IPS-20b (cell line): ENCODE data around the gene MESP1.
A peak's percentile ranks its signal among the peaks of the same experiment; 100 is the strongest.
"Not testable (repeated sequence)": the region's sequence is repeated elsewhere in the genome, so short reads cannot be mapped to it uniquely, and the experiment has no call there.

ENCODE experiments used
- H3K27ac ChIP-seq: one replicate; pipeline ENCODE4 v1.5.1; 2013; ENCODE audit warnings: low read length
- H3K27me3 ChIP-seq: 2 replicates; pipeline ENCODE4 v1.6.1; 2013; ENCODE audit warnings: mild to moderate bottlenecking, low read length, inconsistent platforms; ENCODE audit not compliant: insufficient read depth
- H3K36me3 ChIP-seq: 2 replicates; pipeline ENCODE4 v1.6.1; 2013; ENCODE audit warnings: low read depth, mild to moderate bottlenecking, inconsistent platforms, low read length, moderate library complexity; ENCODE audit not compliant: insufficient read depth
- H3K4me1 ChIP-seq: 2 replicates; pipeline ENCODE4 v1.6.1; 2013; ENCODE audit warnings: mild to moderate bottlenecking, control low read depth, inconsistent platforms, low read length, moderate library complexity; ENCODE audit not compliant: insufficient read depth
- H3K4me3 ChIP-seq: 2 replicates; pipeline ENCODE4 v1.5.1; 2013; ENCODE audit warnings: mild to moderate bottlenecking, low read length, inconsistent platforms
- H3K9ac ChIP-seq: 2 replicates; pipeline ENCODE4 v1.6.1; 2013; ENCODE audit warnings: low read depth, mild to moderate bottlenecking, inconsistent platforms, low read length, moderate library complexity
- H3K9me3 ChIP-seq: 2 replicates; pipeline ENCODE4 v1.6.1; 2013; ENCODE audit warnings: mild to moderate bottlenecking, low read depth, low read length, inconsistent platforms; ENCODE audit not compliant: insufficient read depth

MESP1 gene

DNA sequence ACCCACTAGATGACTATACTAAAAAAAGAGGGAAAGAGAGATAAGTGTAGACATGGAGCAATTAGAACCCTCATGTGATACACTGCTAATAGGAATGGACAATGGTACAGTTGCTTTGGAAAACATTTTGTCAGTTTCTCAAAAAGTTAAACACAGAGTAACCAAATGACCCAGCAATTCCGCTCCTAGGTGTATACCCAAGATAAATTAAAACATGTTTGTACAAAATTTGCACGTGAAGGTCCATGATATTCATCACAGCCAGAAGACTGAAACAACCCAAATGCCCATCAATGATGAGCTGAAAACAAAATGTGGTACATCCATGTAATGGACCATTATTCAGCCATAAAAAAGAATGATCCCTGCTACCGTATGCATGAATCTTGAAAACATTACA lies 36.9 kb upstream of the MESP1 start:
- Histone ChIP-seq H3K9ac (no peak overlapping the region), H3K4me1 (peaks cover 11% of the 10 kb centered on the region; the same call in 1 of the 2 replicates), H3K4me3 (no peak overlapping the region), H3K27me3 (peaks cover 4% of the 10 kb centered on the region; the same call in 1 of the 2 replicates), H3K27ac (no peak overlapping the region), H3K36me3 (no peaks in the 10 kb centered on the region), H3K9me3 (no peaks in the 10 kb centered on the region)

DNA sequence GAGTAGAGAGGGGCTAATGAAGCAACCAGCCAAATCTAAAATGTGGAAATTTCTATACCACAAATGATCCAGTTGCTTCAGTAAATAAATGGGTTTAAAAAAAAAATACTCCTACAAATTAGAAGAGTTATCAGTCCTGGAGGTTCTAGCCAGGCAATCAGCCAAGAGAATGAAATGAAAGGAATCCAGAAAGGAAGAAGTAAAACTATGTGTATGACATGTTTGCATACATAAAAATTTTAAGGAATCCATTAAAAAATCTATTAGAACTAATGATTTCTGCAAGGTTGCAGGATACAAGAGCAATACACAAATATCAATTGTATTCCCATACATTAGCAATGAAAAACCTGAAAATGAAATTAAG lies 34.7 kb upstream of the MESP1 start:
- H3K9me3 ChIP-seq: no peaks in the 10 kb centered on the region
- H3K36me3 ChIP-seq: no peaks in the 10 kb centered on the region
- no peak overlapping the region for H3K9ac ChIP-seq
- H3K4me3 ChIP-seq: no peak overlapping the region
- peaks cover 4% of the 10 kb centered on the region; the same call in 1 of the 2 replicates for H3K27me3 ChIP-seq
- H3K27ac ChIP-seq: no peak overlapping the region
- H3K4me1 ChIP-seq: peaks cover 14% of the 10 kb centered on the region

GRCh38 chr15:89785064-89785773 lies 34.2 kb upstream of the MESP1 start:
- Histone ChIP-seq H3K27me3 (peaks cover 10% of the 10 kb centered on the region; the same call in 1 of the 2 replicates), H3K9me3 (no peaks in the 10 kb centered on the region), H3K9ac (no peak overlapping the region), H3K4me3 (no peak overlapping the region), H3K27ac (no peak overlapping the region), H3K4me1 (peaks cover 14% of the 10 kb centered on the region), H3K36me3 (no peaks in the 10 kb centered on the region)

GRCh38 chr15:89784686-89784960 lies 33.6 kb upstream of the MESP1 start:
- no peak overlapping the region for H3K27ac ChIP-seq
- no peak overlapping the region for H3K9ac ChIP-seq
- H3K4me3 ChIP-seq: no peak overlapping the region
- peaks cover 14% of the 10 kb centered on the region for H3K4me1 ChIP-seq
- no peaks in the 10 kb centered on the region for H3K9me3 ChIP-seq
- peaks cover 11% of the 10 kb centered on the region; the same call in 1 of the 2 replicates for H3K27me3 ChIP-seq
- H3K36me3 ChIP-seq: no peaks in the 10 kb centered on the region

- Histone ChIP-seq H3K27ac (no peak overlapping the region), H3K27me3 (peaks cover 15% of the 10 kb centered on the region; the same call in 1 of the 2 replicates), H3K9me3 (no peaks in the 10 kb centered on the region), H3K36me3 (no peaks in the 10 kb centered on the region), H3K4me1 (peaks cover 14% of the 10 kb centered on the region), H3K4me3 (0 out of 2 replicates have a peak overlapping the region, but pooled peaks have one; percentile 17), H3K9ac (no peak overlapping the region)
These were observed 33.0 kb upstream of the MESP1 start for GRCh38 chr15:89783861-89784685.

GRCh38 chr15:89783111-89783860 lies 32.2 kb upstream of the MESP1 start:
- H3K27ac ChIP-seq: no peak overlapping the region
- H3K4me1 ChIP-seq: peaks cover 14% of the 10 kb centered on the region
- H3K27me3 ChIP-seq: peaks cover 23% of the 10 kb centered on the region
- no peaks in the 10 kb centered on the region for H3K36me3 ChIP-seq
- 0 out of 2 replicates have a peak overlapping the region, but pooled peaks have one; percentile 17 for H3K4me3 ChIP-seq
- no peak overlapping the region for H3K9ac ChIP-seq
- H3K9me3 ChIP-seq: no peaks in the 10 kb centered on the region

DNA sequence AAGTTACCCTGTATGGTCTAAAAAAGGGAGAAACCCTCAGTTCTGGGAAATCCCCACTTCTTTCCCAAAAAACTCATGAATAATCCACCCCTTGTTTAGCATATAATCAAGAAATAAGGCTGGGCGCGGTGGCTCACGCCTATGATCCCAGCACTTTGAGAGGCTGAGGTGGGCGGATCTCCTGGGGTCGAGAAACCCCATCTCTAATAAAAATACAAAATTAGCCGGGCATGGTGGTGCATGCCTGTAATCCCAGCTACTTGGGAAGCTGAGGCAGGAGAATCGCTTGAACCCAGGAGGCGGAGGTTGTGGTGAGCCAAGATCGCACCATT lies 31.5 kb upstream of the MESP1 start:
- H3K27me3 ChIP-seq: peaks cover 30% of the 10 kb centered on the region
- not testable (repeated sequence) for H3K4me3 ChIP-seq, H3K27ac ChIP-seq, H3K36me3 ChIP-seq, H3K9ac ChIP-seq, H3K9me3 ChIP-seq
- peaks cover 14% of the 10 kb centered on the region for H3K4me1 ChIP-seq

DNA sequence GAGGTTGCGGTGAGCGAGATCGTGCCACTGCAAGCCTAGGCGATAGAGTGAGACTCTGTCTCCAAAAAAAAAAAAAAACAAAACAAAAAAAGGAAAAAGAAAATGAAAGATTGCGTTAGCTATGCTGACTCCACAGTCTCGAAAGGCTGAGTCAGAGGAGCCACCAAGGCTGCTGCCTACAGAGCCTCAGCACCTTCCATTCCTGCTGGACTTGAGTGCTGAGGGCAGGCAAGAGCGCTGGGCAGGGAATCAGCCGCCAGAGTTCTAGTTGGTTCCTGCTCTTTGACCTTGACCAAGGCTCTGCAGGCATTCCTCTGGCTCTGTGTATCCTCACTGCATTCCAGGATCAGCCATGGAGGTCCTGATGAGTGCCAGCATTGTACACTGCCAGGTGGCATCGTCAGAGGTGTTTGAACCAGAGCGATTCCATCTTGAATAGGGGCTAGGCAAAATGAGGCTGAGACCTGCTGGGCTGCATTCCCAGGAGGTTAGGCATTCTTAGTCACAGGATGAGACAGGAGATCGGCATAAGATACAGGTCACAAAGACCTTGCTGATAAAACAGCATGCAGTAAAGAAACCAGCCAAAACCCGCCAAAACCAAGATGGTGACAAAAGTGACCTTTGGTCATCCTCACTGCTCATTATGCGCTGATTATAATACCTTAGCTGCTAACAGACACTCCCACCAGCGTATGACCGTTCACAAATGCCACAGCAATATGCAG lies 31.0 kb upstream of the MESP1 start:
- no peak overlapping the region for H3K27ac ChIP-seq
- no peak overlapping the region for H3K4me3 ChIP-seq

GRCh38 chr15:89781055-89781454 lies 30.0 kb upstream of the MESP1 start:
- H3K9me3 ChIP-seq: no peaks in the 10 kb centered on the region
- peaks cover 14% of the 10 kb centered on the region for H3K4me1 ChIP-seq
- H3K9ac ChIP-seq: no peak overlapping the region
- no peak overlapping the region for H3K4me3 ChIP-seq
- H3K36me3 ChIP-seq: no peaks in the 10 kb centered on the region
- no peak overlapping the region for H3K27ac ChIP-seq
- H3K27me3 ChIP-seq: peaks cover 44% of the 10 kb centered on the region

More for the DNA sequence above, 31.0 kb upstream of the MESP1 start:
- no peak overlapping the region for H3K9ac ChIP-seq
- no peaks in the 10 kb centered on the region for H3K36me3 ChIP-seq
- H3K9me3 ChIP-seq: no peaks in the 10 kb centered on the region
- peaks cover 35% of the 10 kb centered on the region for H3K27me3 ChIP-seq
- peaks cover 14% of the 10 kb centered on the region for H3K4me1 ChIP-seq

DNA sequence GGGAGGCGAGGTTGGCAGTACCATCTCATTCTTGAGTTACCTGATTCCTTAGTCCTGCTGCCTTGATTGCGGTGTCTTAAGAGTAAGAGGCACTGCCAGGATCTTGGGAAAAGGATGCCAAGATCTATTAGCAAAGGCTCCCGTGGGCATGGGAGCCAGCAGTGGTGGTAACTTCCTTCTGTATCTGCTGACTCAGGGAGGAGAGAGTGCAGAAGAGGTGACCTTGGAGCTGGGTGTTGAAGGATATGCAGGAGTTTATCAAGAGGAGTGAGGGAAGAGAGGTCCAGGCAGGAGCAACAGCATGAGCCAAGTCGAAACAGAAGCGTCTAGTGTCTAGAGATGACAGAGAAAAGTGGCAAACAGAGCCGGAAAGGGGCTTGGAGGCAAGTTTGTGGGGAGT lies 29.6 kb upstream of the MESP1 start:
- H3K27me3 ChIP-seq: peaks cover 48% of the 10 kb centered on the region
- no peak overlapping the region for H3K4me3 ChIP-seq
- H3K9ac ChIP-seq: no peak overlapping the region
- no peak overlapping the region for H3K27ac ChIP-seq
- H3K36me3 ChIP-seq: no peaks in the 10 kb centered on the region
- H3K9me3 ChIP-seq: no peaks in the 10 kb centered on the region
- peaks cover 14% of the 10 kb centered on the region for H3K4me1 ChIP-seq

GRCh38 chr15:89778861-89779260 lies 27.8 kb upstream of the MESP1 start:
- peaks cover 11% of the 10 kb centered on the region for H3K4me1 ChIP-seq
- no peak overlapping the region for H3K9ac ChIP-seq
- no peak overlapping the region for H3K4me3 ChIP-seq
- H3K36me3 ChIP-seq: no peaks in the 10 kb centered on the region
- peaks cover 56% of the 10 kb centered on the region for H3K27me3 ChIP-seq
- H3K9me3 ChIP-seq: no peaks in the 10 kb centered on the region
- no peak overlapping the region for H3K27ac ChIP-seq
